NCI-H748 (cell line): ENCODE data around the gene FAM227B.
"Not testable (repeated sequence)": the region's sequence is repeated elsewhere in the genome, so short reads cannot be mapped to it uniquely, and the experiment has no call there.

Source experiments
- DNase-seq: peaks from one replicate; lab custom pipeline; 2025; ENCODE audit not compliant: unreplicated experiment; lab: John Stamatoyannopoulos, UW

Gene FAM227B

DNA sequence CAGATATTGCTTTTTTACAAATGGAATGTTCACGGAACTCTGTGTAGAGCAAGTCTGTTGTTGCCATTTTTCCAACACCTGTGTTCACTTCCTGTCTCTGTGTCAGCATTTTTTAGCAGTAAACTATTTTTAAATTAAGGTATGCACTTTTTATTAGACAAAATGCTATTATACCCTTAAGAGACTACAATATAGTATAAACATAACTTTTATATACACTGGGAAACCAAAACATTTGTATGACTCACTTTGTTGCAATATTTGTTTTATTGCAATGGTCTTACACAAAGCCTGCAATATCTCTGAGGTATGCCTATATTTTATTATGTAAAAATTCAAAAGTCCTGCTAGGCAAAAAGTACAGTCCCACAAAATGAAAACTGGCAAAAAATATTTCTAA is 237.4 kb downstream of the FAM227B start:
- no peak for DNase-seq

DNA sequence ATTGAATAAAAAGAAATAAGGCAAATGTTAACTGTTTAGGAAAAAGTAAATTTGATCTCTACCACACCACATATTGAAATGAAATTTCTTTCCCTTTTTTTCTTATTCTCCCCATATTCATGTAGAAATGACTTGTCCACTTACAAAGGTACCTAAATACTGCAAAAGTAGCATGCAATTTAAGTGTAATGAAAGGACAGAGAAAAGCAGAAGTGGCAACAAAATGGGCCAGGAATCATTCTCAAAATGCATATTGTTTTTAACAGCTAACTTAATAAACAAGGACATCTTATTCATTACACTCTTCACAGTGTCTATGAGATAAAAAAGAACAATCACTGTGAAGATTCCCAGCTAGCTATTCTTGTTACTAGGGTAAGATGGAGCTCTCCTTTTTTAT is 238.2 kb downstream of the FAM227B start:
- DNase-seq, result no peak

DNA sequence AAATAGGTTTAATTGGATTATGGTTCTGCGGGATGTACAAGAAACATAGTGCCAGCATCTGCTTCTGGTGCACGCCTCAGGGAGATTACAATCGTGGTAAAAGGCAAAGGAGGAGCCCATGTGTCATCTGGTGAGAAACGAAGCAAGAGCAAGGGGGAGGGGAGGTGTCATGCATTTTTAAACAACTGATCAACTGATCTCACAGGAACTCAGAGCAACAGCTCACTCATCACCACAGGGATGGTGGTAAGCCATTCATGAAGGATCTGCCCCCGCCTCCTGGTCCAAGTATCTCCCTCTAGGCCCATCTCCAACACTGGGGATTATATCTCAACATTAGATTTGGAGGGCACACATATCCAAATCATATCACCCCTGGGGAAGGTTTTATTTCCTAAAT is 239.7 kb downstream of the FAM227B start:
- DNase-seq, result no peak

DNA sequence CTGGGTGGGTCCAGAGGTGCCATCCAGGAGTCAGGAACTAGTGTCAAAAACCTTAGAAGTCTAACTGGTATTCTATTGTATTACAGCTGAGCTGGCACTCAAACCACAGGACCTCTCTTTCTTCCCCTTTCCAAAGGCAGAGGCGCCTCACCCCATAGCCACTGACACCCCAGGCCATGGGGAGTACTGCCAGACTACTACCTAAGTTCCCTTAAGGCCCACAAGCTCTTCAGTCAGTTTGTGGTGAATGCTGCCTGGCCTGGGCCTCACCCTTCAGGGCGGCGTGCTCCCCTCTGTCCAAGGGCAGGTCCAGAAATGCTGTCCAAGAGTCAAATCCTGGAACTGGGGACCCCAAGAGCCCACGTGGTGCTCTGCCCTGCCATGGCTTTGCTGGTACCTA is 240.6 kb downstream of the FAM227B start:
- no peak for DNase-seq

DNA sequence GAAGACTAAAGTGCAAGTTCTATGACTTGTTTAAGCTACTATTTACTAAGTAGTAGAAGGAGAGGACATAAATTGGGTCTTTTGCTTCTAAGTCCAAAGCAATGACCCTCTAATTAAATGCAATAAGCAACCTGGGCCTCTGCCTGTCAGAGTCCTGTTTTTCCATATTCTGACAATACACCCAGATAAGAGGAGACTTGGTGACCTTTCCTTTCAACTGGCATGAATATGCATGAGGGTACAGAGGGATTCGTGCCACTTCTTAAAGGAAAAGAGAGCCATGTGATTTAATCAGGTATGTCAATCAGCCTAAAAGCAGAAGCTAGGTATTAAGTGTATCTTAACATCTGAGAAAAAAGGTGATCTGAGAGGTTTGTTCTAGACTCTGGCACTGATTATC is 248.3 kb downstream of the FAM227B start:
- no peak for DNase-seq

DNA sequence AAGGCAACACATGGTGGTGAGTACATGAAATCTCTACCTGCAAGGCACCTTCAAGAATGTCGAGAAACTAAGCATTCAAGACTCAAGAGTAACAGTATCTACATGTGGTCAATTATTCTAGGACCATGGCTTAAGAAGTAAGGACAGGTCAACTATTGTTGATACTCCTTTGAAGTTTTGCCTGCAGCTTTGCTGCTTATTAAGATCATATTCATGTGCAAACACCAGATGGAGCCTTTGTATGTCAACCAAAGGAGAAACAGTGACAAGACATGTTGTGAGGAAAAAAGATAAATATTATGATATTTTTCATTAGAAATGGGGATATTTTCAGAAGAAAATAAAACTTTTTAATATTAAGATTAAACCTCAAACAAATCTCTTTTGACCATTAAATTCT is 249.8 kb downstream of the FAM227B start:
- no peak for DNase-seq

DNA sequence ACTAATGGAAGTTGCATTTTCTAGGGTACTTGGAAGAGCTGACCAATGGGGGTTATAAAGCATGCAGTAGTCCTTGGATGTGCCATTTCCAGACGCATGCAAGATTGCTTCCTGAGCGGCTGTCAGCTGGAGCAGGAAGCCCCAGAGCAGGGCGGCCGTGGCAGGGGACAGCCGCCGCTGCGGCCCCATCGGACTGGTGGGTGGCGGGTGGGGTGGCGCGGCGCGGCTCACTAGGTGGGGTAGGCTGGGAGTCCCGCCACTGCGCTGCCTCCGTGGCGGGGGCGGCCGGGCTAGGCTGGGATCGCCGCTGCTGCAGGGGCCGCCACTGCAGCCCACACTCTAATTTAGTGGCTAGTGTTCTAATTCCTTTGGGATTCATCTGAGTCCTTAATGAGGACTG is 254.1 kb downstream of the FAM227B start:
- DNase-seq, result no peak

DNA sequence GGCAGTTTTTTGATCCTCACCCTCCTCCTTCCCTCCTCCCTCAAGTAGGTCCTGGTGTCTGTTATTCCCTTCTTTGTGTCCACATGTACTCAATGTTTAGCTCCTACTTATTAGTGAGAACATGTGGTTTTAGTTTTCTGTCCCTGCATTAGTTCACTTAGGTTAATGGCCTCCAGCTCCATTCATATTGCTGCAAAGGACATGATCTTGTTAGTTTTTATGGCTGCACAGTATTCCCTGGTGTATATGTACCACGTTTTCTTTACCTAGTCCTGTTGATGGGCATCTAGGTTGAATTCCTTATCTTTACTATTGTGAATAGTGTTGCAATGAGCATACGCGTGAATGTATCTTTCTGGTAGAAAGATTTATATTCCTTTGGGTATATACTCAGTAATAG is 259.2 kb downstream of the FAM227B start:
- no peak for DNase-seq

DNA sequence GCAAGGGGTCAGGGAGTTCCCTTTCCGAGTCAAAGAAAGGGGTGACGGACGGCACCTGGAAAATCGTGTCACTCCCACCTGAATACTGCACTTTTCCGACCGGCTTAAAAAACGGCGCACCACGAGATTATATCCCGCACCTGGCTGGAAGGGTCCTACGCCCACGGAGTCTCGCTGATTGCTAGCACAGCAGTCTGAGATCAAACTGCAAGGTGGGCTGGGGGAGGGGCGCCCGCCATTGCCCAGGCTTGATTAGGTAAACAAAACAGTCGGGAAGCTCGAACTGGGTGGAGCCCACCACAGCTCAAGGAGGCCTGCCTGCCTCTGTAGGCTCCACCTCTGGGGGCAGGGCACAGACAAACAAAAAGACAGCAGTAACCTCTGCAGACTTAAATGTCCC is 266.2 kb downstream of the FAM227B start:
- not testable (repeated sequence) for DNase-seq

DNA sequence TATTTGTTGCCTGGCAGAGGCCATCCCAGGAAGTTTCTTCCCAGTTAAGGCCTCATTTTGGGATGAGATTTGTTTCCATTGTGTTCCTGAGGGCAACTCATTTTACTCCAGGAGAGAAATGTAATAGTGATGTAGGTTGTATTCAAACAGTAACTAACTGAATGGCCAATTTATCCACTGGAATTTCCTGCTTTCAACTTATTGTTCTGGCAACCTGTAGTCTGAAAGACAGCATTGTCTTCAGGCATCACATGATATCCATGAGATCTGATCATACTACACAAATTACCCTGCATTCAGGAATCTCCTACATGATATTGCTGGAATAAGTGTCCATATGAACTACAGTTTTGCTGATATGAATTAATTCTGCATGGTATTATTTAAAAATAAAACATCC is 277.1 kb downstream of the FAM227B start:
- DNase-seq, result no peak

DNA sequence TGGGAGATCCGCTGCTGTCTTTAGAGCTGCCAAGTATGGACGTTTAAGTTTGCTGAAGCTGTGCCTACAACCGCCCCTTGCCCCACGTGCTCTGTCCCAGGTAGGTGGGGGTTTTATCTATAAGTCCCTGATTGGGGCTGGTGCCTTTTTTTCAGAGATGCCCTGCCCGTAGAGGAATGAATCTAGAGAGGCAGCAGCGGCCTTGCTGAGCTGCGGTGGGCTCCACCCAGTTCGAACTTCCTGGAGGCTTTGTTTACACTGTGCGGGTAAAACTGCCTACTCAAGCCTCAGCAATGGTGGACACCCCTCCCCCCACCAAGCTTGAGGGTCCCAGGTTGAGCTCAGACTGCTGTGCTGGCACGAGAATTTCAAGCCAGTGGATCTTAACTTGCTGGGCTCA is 281.0 kb downstream of the FAM227B start:
- DNase-seq, result no peak

DNA sequence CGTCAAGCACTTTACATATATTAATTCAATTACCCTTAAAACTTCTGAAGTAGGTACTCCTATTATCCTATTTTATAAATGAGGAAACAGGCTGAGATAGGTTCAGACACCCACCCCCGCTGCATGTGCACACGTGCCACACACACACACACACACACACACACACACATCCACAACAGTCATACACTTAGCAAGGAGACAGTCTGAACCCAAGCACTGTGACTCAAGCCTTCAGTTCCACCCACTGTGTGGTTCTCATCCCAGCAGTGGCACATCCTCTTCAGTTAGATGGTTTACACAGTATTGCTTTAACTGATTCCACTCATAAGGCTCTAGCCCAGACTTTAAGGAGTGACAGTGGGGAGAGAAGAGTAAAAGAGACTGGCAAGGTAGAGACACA is 288.7 kb downstream of the FAM227B start:
- DNase-seq, result no peak

DNA sequence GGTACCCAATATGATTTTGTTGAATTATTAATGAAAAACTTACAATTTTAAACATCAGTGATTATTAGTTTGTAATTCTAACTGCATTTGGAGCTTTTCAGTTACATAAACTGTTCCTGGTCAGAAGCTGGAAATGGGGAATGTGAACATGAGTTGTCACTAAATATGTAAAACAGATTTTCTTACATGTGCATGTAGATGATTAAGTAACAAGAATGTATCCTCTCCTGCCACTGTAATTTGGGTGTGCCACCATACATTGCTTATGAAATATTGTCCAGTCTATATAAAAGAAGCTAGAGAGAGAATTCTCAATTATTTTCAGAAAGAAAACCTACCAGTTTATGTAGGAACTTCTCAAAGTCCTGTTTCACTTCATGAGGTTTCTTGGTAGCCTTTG is 289.2 kb downstream of the FAM227B start:
- no peak for DNase-seq

DNA sequence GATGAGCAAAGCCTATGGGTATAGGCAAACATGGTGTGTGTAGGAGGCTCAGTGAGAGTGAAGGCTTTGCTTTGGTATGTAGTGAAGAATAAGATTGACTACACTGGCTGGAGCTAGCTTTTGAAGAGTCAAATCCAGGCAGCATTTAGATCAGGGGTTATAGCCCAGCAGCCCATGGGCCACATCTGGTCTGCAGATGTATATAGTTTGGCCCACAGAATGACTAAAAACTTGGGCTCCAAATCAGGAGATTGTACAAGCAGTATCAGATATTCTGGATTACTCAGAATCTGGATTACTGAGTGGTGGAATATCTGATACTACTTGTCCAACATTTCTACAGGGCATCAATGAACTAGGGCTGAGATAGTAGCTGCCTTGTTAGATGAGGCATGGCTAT is 290.5 kb downstream of the FAM227B start:
- DNase-seq, result no peak

DNA sequence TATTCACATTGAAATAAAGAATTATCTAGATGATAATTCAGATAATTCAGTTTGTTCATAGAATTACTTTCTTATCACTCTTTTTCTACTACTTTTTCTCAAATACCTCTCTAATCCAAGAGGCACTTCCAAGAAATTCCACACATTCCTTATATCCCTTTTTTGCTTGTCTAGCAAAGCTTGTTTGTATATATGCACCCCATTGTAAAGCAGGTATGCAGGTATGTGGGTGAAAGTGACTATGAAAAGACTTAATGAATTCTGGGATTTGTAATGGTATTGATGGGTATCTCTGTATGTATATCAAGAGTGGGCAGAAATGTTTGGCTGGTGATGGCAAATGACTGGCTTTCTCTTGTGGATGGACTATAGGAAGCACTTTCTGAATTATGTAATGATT is 291.7 kb downstream of the FAM227B start:
- no peak for DNase-seq

DNA sequence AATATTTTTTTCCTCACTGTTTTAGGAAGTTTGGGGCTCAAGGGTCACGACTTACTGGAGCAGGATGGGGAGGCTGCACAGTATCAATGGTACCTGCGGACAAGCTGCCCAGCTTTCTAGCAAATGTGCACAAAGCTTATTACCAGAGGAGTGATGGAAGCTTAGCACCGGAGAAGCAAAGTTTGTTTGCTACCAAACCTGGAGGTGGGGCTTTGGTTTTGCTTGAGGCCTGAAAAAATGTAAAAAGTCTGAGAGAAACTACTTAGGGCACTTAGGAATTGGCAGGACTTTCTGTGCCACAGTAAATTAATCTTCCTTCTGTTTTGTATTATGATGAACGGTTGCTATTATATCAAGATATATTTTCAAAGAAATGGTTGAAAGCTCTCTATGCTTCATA is 292.7 kb downstream of the FAM227B start:
- no peak for DNase-seq

DNA sequence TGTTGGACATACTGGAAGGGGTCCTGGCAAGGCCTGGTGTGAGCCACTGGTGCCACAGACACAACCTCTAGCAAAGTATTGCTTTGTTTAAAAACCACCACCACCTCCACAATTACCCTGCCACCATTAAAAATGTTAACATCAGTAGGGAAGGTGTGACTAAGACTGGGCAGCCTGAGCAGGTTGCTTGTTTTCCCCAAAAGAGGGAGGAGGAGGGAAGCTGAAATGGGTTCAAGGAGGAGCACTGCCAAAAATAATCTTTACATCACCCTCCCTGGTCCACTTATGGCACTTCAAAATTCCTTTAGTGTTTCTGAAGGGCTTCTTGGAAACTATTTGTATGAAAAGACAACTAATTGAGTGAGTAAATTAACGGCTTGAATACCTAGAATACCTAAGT is 297.4 kb downstream of the FAM227B start:
- no peak for DNase-seq

DNA sequence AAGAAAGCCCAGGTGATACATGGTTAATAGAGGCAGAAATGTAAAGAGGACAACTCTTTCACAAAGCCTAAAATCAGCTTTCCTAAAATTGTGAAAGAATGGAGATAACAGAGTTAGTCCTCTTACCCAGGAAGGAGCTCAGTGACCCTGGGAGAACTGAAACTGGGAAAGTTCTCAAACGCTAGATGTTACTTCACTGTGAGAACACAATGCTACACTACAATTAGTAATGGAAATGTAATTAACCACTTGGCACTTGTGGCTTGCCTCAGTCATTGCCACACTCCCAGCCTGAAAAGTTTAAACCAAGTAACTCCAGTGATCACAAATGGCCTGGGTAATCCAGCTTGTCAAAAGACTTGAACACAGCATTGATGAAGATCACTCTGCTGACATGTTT is 300.3 kb downstream of the FAM227B start:
- DNase-seq, result no peak

DNA sequence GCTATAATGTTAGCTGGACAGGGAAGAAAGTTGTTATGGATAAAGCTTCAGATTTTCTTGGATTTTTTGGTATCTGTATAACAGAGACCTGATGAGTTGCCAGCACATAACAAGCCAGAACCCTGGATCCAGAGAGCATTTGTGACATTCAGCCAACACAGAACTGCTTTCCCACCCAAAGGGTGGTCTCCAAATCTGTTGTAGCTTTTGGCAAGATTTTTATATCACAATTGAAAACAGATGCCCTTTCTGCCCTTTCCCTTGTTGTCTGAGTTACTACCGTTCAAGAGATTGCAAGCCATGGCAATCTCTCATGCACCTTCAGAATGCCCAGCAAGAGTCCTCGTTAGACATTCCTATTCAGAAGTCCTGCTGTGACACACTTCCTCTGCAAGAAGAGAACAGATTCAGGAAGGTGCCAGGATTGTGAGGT is 305.2 kb downstream of the FAM227B start:
- DNase-seq, result no peak

DNA sequence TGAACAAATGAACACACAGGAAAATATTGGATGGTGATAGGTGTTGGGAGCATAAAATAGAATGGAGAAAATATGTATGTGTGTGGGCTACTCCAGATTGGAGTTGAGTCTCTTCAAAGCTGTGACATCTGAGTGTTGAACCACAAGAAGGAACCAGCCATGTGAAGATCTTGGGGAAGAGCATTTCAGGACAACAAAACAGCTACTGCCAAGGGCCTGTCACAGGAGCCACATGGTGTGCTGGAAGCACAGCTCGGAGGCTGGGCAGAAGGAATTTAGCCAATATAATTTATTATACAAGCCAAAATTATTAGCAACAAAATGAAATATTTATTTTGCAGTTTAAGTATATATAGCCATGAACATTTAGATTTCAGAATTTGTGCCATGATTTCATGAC is 305.9 kb downstream of the FAM227B start:
- no peak for DNase-seq

DNA sequence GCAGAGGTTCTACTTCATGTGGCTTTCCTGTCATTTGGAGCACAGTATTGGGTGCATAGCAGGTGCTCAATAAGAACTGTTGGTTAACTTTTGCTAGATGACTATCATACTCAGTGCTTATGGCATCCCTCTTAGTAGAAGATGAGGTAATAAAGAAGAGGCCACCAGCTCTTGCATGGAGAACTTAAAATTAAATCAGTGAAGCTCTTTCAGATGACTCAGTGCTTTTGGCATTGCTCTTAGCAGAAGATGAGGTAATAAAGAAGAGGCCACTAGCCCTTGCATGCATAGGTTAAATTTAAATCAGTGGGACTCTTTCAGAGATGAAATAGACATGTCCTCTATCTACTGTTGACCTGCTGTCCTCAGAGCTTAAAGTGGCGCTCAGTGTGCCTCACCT is 307.0 kb downstream of the FAM227B start:
- DNase-seq, result no peak

DNA sequence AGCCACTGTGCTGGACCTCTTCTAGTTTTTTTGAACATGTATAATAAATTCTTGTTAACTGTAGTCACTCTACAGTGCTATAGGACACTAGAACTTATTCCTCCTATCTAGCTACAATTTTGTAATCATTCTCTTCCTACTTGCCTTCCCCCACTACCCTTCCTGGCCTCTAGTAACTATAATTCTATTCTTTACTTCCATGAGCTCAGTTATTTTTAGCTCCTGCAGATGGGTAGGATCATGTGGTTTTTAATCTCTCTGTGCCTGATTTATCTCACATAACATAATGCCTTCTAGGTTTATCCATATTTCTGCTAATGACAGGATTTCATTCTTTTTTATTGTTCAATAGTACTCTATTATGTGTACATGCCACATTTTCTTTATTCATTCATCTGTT is 310.7 kb downstream of the FAM227B start:
- DNase-seq, result no peak

DNA sequence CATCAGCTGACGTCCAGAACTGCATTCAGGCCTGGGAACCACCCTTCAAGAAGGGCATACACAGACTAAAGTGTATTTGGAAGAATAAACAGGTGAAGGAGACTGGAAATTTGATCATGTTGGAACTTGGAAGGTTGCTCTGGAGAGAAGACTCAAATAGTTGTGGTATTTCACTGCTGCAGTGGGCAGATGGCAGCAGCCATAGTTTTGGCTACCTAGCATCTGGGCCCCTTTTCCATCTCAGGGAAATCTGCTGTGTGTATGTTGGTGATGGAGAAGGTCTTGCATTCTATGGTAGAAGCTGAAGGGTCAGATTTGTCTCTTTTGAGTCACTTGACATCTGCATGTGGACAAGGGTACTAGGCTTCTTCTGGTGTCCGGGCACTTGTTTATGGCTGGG is 311.9 kb downstream of the FAM227B start:
- DNase-seq, result no peak

DNA sequence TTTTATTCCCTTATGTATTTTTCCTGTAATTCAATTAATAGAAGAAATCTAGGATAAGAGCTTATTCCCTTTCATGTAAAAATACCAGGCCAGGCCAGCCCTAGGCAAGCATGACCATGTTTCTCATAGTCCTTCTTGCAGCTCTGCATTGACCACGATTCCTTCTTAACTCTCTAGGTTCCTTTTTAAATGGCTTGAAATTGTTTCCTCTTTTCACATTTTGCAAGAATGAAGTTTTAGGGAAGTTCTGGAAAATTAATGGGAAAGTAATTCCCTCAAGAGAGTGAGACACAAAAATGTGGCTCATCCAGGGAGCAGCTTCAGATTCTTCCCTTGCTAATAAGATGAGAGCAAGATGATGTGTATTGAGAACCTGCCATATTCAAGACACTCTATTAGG is 314.1 kb downstream of the FAM227B start:
- DNase-seq, result no peak
